Right lobe of liver (tissue), 6 donors: ENCODE measurements around the gene OR1M1. TPM values are rescaled to one million over a fixed set of nuclear protein-coding genes. Genes with fewer than 3 reads are reported as not detected.

ENCODE experiments used
- ATAC-seq, 4 donors: fragments of 200-7000 bp; cut with Tn5 transposase; one replicate each; pipeline ENCODE4 v1.9.1; 2020; ENCODE audit warnings: mild to moderate bottlenecking in 4 of 4, moderate library complexity in 4 of 4
- DNase-seq, 3 donors: peaks; one replicate each; pipeline ENCODE4 v3.0.0-alpha.2; 2020
- H3K27ac ChIP-seq, 3 donors: fragments of 200-600 bp; one replicate each; pipeline ENCODE4 v1.8.0; 2022
- H3K27me3 ChIP-seq, 2 donors: fragments of 200-600 bp; one replicate each; pipeline ENCODE4 v1.8.0; 2022
- H3K36me3 ChIP-seq, 4 donors: fragments of 200-600 bp; sonication (generic) in 1 of 4; one replicate each; pipeline versions ENCODE4 v1.5.1 to v1.8.0; 2017 to 2022; ENCODE audit warnings: control low read depth in 1 of 4
- H3K4me1 ChIP-seq, 4 donors: fragments of 200-600 bp; sonication (generic) in 1 of 4; one replicate each; pipeline versions ENCODE4 v1.5.1 to v1.8.0; 2017 to 2022; ENCODE audit warnings: control low read depth in 1 of 4
- H3K4me3 ChIP-seq, 3 donors: fragments of 200-600 bp; one replicate each; pipeline ENCODE4 v1.8.0; 2022
- H3K9me3 ChIP-seq, 4 donors: fragments of 200-600 bp; sonication (generic) in 1 of 4; one replicate each; pipeline versions ENCODE4 v1.5.1 to v1.8.0; 2017 to 2022; ENCODE audit warnings: control low read depth in 1 of 4
- POLR2A ChIP-seq: fragments of 450-650 bp; IDR thresholded peaks from one replicate; pipeline ENCODE4 v1.6.1; 2017; ENCODE audit warnings: antibody characterized with exemption, mild to moderate bottlenecking
- WGBS: methylation state at CpG from one replicate; pipeline ENCODE4 v1.1.6; 2018; ENCODE audit warnings: low coverage, low lambda C conversion rate; ENCODE audit not compliant: insufficient coverage; ENCODE audit errors: missing lambda C conversion rate; 5-methylcytosine and 5-hydroxymethylcytosine counted together
- intact Hi-C, 2 donors: fragments of 100-400 bp; cut with DNase I; formaldehyde crosslinking; loops; one replicate each; pipeline versions ENCODE4 v1.11.2 to v1.14.1; 2022
- total RNA-seq, 6 experiments: library from RNA; depleted of rRNA in 2 of 6; stranded (reverse); fragments of >200 nt in 2 of 6; fragmentation: NEBNext Ultra II Directional in 3 of 6; extraction: Animal tissue kit (Norgen Biotek cat#: 25700) in 3 of 6; gene quantifications; one replicate each; pipeline versions ENCODE4 v1.1.0 to v1.2.4, GENCODE V29; 2016 to 2023
- TF ChIP-seq, protein P1 (sequence below), 4 donors: fragments of 200-600 bp in 3 of 4; fragments of 450-650 bp in 1 of 4; IDR thresholded peaks; one replicate each; pipeline versions ENCODE4 v1.5.1 to v1.8.0; 2016 to 2022; ENCODE audit warnings: antibody characterized with exemption in 4 of 4, mild to moderate bottlenecking in 2 of 4
- donor health status: DM: no; HTN: yes; CAD: no.
- donor health status: DM: no; HTN: no; CAD: no.
- donor health status: DM: no; HTN: no; CAD: no.
- donor health status: DM: no; HTN: yes; CAD: no.
- donor health status: DM: no; HTN: yes; CAD: no.

Gene OR1M1
- total RNA-seq, 6 experiments from 2014 or later: not detected

DNA sequence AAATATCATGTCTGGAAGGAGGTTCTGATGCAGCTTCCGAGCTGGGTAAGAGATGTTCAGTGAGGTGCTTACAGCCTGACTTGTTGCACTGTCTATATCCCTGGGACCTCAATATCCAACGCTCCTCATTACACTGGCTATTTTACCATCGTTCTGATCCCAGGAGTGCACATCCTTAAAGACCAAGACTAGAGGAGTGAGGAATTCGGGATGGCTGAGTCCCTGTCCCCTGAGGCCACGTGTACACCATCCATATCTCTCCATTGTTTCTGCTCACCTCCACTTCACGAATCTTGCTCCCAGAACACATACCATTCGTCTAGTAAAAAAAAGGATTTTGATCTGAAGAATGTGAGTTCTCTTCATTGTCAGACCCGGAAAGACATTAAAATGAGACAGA, 20.5 kb downstream of the OR1M1 start, which contains the start of gene OR7G2:
Gene OR7G2 (minus strand): TSS at position 101 of the 400 bp plus-strand sequence. CDS start 4,232 bp downstream, outside the sequence.
- H3K36me3 ChIP-seq: no peaks in the 10 kb centered on the region
- TF ChIP-seq, protein P1, sequence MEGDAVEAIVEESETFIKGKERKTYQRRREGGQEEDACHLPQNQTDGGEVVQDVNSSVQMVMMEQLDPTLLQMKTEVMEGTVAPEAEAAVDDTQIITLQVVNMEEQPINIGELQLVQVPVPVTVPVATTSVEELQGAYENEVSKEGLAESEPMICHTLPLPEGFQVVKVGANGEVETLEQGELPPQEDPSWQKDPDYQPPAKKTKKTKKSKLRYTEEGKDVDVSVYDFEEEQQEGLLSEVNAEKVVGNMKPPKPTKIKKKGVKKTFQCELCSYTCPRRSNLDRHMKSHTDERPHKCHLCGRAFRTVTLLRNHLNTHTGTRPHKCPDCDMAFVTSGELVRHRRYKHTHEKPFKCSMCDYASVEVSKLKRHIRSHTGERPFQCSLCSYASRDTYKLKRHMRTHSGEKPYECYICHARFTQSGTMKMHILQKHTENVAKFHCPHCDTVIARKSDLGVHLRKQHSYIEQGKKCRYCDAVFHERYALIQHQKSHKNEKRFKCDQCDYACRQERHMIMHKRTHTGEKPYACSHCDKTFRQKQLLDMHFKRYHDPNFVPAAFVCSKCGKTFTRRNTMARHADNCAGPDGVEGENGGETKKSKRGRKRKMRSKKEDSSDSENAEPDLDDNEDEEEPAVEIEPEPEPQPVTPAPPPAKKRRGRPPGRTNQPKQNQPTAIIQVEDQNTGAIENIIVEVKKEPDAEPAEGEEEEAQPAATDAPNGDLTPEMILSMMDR (IDR thresholded peaks at IDR 0.05): no peak
- TF ChIP-seq POLR2A: no peak
- no peak for ATAC-seq
- H3K27ac ChIP-seq: no peak within 1 kb of the TSS
- WGBS: 45% methylated on average over 8 of the region's 8 CpGs
- no peak within 1 kb of the TSS for H3K4me3 ChIP-seq
- H3K9me3 ChIP-seq: no peaks in the 10 kb centered on the region
- no peaks in the 10 kb centered on the region for H3K4me1 ChIP-seq
- DNase-seq: no peak
- intact Hi-C loops: no loop called here
- H3K27me3 ChIP-seq: no peaks in the 10 kb centered on the region

DNA sequence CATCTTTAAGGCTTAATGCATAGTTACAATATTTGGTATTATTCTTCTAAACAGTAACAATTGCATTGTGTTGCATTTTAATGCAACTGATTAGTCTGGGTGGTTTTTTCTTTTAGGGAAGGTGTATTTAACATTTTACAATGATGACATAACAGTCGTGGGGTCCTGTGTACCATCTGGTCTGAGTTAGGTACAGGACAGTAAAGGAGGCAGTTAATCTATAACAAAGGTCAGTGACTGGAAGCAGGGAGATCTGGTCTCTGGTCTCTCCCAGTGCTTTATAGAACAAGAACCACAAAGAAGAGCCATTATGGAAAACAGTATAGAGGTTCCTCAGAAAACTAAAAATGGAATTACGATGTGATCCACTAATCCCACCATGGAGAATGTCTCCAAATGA, 23.1 kb downstream of the OR1M1 start:
- ATAC-seq (no peak), DNase-seq (no peak)
- H3K27me3 ChIP-seq: no peaks in the 10 kb centered on the region
- H3K27ac ChIP-seq: no peak overlapping the region
- TF ChIP-seq, protein P1 (IDR thresholded peaks at IDR 0.05): no peak
- TF ChIP-seq POLR2A: no peak
- no peaks in the 10 kb centered on the region for H3K36me3 ChIP-seq
- H3K4me3 ChIP-seq: no peak overlapping the region
- no peaks in the 10 kb centered on the region for H3K9me3 ChIP-seq
- H3K4me1 ChIP-seq: no peaks in the 10 kb centered on the region
- 15% methylated on average over 2 of the region's 2 CpGs for WGBS
- intact Hi-C loops: no loop called here

DNA sequence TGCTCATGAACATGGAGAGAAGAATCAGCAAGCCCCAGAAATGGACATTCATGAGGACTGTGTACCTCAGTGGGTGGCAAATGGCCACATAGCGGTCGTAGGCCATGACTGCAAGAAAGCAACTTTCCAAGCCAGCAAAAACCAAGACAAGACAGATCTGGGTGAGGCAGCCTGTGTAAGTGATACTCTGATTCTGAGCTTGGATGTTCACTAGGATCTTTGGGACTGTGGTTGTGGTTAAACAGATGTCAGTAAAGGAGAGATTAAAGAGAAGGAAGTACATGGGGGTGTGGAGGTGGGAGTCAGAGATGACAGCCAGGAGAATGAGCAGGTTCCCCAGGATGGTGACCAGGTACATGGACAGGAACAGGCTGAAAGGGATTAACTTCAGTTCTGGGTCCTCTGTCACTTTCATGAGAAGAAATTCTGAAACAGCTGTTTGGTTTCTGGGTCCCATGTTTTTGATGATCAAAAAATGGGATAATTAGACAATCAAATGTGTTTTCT, 28.5 kb downstream of the OR1M1 start, which contains the start of gene OR7G1:
Gene OR7G1 (minus strand): TSS at position 457 of the 507 bp plus-strand sequence. CDS start 0 bp downstream, at position 457.
- TF ChIP-seq, protein P1 (IDR thresholded peaks at IDR 0.05): no peak
- TF ChIP-seq POLR2A: no peak
- intact Hi-C loops: no loop called here
- Histone ChIP-seq H3K27ac (no peak within 1 kb of the TSS), H3K27me3 (no peaks in the 10 kb centered on the region), H3K4me3 (no peak within 1 kb of the TSS), H3K36me3 (no peaks in the 10 kb centered on the region), H3K4me1 (no peaks in the 10 kb centered on the region), H3K9me3 (no peaks in the 10 kb centered on the region)
- ATAC-seq (no peak), DNase-seq (no peak)
- 72% methylated on average over 2 of the region's 2 CpGs for WGBS

DNA sequence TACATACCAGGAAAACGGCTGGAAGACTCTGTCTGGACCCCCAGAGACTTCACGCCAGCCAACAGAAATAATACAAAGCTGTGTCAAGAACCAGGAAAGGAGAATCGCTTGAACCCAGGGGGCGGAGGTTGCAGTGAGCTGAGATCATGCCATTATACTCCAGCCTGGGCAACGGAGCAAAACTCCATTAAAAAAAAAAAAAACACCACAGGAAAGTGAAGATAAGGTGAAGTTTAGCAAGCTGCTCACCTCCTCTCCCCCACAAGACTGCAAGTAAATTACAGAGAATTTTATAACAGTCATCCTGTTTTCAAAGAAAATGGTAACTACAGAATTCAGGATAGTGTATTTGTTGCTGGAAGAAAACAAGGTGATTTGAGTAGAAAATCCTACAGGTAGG, 29.7 kb downstream of the OR1M1 start:
- no peaks in the 10 kb centered on the region for H3K27me3 ChIP-seq
- H3K27ac ChIP-seq: no peak overlapping the region
- H3K36me3 ChIP-seq: no peaks in the 10 kb centered on the region
- H3K4me1 ChIP-seq: no peaks in the 10 kb centered on the region
- no peak for DNase-seq
- H3K9me3 ChIP-seq: no peaks in the 10 kb centered on the region
- WGBS: 54% methylated on average over 5 of the region's 5 CpGs
- ATAC-seq: no peak
- no peak overlapping the region for H3K4me3 ChIP-seq
- TF ChIP-seq, protein P1 (IDR thresholded peaks at IDR 0.05): no peak
- TF ChIP-seq POLR2A: no peak
- intact Hi-C loops: no loop called here
